Panc1 (cell line): Measurements from ENCODE around the gene AFF3. TPM values are rescaled to one million over a fixed set of nuclear protein-coding genes. Genes with fewer than 3 reads are reported as not detected.

ENCODE experiments used
- ATAC-seq: fragments of 200-7000 bp; cut with Tn5 transposase; 2 replicates; pipeline ENCODE4 v1.9.1; 2020; ENCODE audit warnings: mild to moderate bottlenecking, moderate library complexity
- BruUV-seq: library from RNA; stranded (reverse); fragments of 400-500 nt; replicated peaks from 2 replicates; lab custom pipeline; 2021; lab: Mats Ljungman, UMichigan
- CTCF ChIA-PET: fragments of 300-600 bp; sonication (Branson Sonifier 250); formaldehyde crosslinking; loops from one replicate; lab custom pipeline; 2022; ENCODE audit warnings: antibody characterized with exemption; lab: Charles Lee
- POLR2A ChIA-PET: fragments of 300-600 bp; sonication (Branson Sonifier 250); formaldehyde crosslinking; loops from one replicate; lab custom pipeline; 2022; ENCODE audit warnings: antibody characterized with exemption; lab: Charles Lee
- DNase-seq: peaks from one replicate; pipeline ENCODE4 v3.0.0-alpha.2; 2010; ENCODE audit warnings: low read depth, low spot score
- H3K27ac ChIP-seq: 2 replicates; pipeline ENCODE4 v1.5.1; 2011; ENCODE audit warnings: mild to moderate bottlenecking, low read length, inconsistent platforms
- H3K27me3 ChIP-seq: fragments of 200-500 bp; sonication (Bioruptor generic); 2 replicates; pipeline ENCODE4 v1.6.0; 2014; ENCODE audit warnings: low read length, inconsistent platforms; ENCODE audit not compliant: control insufficient read depth, insufficient read depth
- H3K36me3 ChIP-seq: fragments of 200-500 bp; sonication (Bioruptor generic); 2 replicates; pipeline ENCODE4 v1.5.1; 2014; ENCODE audit warnings: inconsistent platforms, mild to moderate bottlenecking, low read length, moderate library complexity; ENCODE audit not compliant: control insufficient read depth, insufficient read depth
- H3K4me1 ChIP-seq: 2 replicates; pipeline ENCODE4 v1.5.1; 2011; ENCODE audit warnings: inconsistent platforms, mild to moderate bottlenecking, low read length, moderate library complexity; ENCODE audit not compliant: control insufficient read depth, insufficient read depth
- H3K4me3 ChIP-seq, 2 experiments: 2 replicates each; pipeline ENCODE4 v1.5.1; 2011 to 2012; ENCODE audit warnings: low read depth in 2 of 2, low read length in 2 of 2, mild to moderate bottlenecking in 2 of 2, inconsistent platforms in 1 of 2, moderate library complexity in 1 of 2
- H3K9me3 ChIP-seq: fragments of 200-500 bp; sonication (Bioruptor generic); 2 replicates; pipeline ENCODE4 v1.5.1; 2014; ENCODE audit warnings: low read depth, mild to moderate bottlenecking, inconsistent platforms, low read length, moderate library complexity; ENCODE audit not compliant: control insufficient read depth, insufficient read depth
- POLR2AphosphoS5 ChIP-seq: IDR thresholded peaks from 2 replicates; pipeline ENCODE4 v1.6.1; 2012; ENCODE audit warnings: mild to moderate bottlenecking, low read depth, low read length, moderate library complexity
- SIN3A ChIP-seq: IDR thresholded peaks from 2 replicates; pipeline ENCODE4 v1.6.1; 2012; ENCODE audit warnings: low read depth, mild to moderate bottlenecking, low read length, moderate library complexity, borderline replicate concordance; ENCODE audit not compliant: insufficient read depth
- TCF7L2 ChIP-seq: IDR thresholded peaks from 2 replicates; pipeline ENCODE4 v1.6.1; 2011; ENCODE audit warnings: mild to moderate bottlenecking, low read depth, low read length, inconsistent platforms
- in situ Hi-C: cut with HindIII; loops from 2 replicates; pipeline ENCODE4 v1.10.0; 2016; ENCODE audit warnings: low sequenced_read_pairs, low pct_unique_long_range_greater_than_20kb
- intact Hi-C: fragments of 100-400 bp; cut with micrococcal nuclease; formaldehyde crosslinking; loops from one replicate; pipeline ENCODE4 v1.10.0; 2022; ENCODE audit not compliant: unreplicated experiment
- total RNA-seq: library from RNA; stranded (reverse); gene quantifications from one replicate; pipeline ENCODE4 v1.2.1, GENCODE V29; 2021; ENCODE audit not compliant: unreplicated experiment
- TF ChIP-seq, protein P1 (sequence below): fragments of 450-650 bp; IDR thresholded peaks from 2 replicates; pipeline ENCODE4 v1.5.1; 2017; ENCODE audit warnings: mild to moderate bottlenecking
- TF ChIP-seq, protein P2 (sequence below), 2 experiments: IDR thresholded peaks; 2 replicates each; pipeline ENCODE4 v1.6.1; 2011 to 2012; ENCODE audit warnings: low read depth in 2 of 2, control low read depth in 1 of 2, low read length in 1 of 2, mild to moderate bottlenecking in 1 of 2, moderate library complexity in 1 of 2; ENCODE audit not compliant: insufficient read depth in 1 of 2

The AFF3 gene
- total RNA-seq, 1 experiment from 2014 or later: 2.2 TPM

DNA sequence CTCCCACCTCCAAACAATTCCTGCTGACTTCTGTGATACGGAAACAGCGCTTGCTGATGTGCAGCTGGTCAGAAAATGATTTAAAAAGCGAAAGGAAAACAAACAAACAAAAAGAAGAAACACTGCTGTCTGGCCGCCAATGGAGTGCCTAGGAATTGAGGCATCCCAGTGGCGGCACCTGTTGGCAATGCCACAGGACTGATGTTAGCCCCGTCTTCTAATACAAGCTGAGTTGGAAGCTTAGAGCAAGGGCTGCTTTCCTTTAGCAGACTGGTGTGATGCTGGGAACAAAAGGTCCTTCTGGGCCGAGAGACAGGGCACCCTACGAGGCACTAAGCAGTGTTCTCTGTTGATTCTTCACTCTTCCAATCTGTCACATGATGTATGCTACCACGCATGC, 489.0 kb downstream of the AFF3 start:
- Histone ChIP-seq H3K4me3 (no peak overlapping the region), H3K27me3 (no peaks in the 10 kb centered on the region; the same call in 1 of the 2 replicates), H3K27ac (no peak overlapping the region), H3K4me1 (no peaks in the 10 kb centered on the region), H3K9me3 (no peaks in the 10 kb centered on the region), H3K36me3 (no peaks in the 10 kb centered on the region)
- POLR2A ChIA-PET: interaction anchor here (0.7 kb wide), 1 partner anchor 244 kb away, joined by 8 read pairs; no protein-coding TSS in a partner anchor
- CTCF ChIA-PET: no interaction called here
- intact Hi-C loops: no loop called here
- in situ Hi-C loops: no loop called here
- TF ChIP-seq, protein P1, sequence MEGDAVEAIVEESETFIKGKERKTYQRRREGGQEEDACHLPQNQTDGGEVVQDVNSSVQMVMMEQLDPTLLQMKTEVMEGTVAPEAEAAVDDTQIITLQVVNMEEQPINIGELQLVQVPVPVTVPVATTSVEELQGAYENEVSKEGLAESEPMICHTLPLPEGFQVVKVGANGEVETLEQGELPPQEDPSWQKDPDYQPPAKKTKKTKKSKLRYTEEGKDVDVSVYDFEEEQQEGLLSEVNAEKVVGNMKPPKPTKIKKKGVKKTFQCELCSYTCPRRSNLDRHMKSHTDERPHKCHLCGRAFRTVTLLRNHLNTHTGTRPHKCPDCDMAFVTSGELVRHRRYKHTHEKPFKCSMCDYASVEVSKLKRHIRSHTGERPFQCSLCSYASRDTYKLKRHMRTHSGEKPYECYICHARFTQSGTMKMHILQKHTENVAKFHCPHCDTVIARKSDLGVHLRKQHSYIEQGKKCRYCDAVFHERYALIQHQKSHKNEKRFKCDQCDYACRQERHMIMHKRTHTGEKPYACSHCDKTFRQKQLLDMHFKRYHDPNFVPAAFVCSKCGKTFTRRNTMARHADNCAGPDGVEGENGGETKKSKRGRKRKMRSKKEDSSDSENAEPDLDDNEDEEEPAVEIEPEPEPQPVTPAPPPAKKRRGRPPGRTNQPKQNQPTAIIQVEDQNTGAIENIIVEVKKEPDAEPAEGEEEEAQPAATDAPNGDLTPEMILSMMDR: peak; percentile 15; the same call in 1 of the 2 replicates
- TF ChIP-seq SIN3A: no peak
- no TSS peak for BruUV-seq
- no peak for ATAC-seq
- DNase-seq: no peak

DNA sequence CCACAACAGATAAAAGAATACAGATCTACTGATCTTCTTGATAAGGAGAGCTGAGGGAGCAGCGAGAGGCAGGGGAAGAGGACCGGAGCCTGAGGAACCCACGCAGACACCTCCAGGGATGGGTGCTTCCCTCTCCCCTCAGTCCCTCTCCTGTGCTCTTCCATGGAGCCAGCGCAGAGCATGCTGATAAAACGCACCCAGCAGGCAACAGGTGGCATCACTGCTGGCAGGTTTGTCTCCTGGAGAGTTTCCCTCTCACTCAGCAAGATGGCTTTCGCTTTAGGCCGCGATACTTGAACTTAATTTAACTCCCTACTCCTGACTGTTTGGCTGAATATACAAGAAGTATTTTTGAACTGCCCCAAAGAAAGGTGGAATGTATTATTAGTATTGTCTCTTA, 489.5 kb downstream of the AFF3 start:
- Histone ChIP-seq H3K27ac (no peak overlapping the region), H3K9me3 (no peaks in the 10 kb centered on the region), H3K27me3 (peaks cover under 1% of the 10 kb centered on the region; the same call in 1 of the 2 replicates), H3K4me1 (no peaks in the 10 kb centered on the region), H3K36me3 (no peaks in the 10 kb centered on the region), H3K4me3 (no peak overlapping the region)
- TF ChIP-seq, protein P2, sequence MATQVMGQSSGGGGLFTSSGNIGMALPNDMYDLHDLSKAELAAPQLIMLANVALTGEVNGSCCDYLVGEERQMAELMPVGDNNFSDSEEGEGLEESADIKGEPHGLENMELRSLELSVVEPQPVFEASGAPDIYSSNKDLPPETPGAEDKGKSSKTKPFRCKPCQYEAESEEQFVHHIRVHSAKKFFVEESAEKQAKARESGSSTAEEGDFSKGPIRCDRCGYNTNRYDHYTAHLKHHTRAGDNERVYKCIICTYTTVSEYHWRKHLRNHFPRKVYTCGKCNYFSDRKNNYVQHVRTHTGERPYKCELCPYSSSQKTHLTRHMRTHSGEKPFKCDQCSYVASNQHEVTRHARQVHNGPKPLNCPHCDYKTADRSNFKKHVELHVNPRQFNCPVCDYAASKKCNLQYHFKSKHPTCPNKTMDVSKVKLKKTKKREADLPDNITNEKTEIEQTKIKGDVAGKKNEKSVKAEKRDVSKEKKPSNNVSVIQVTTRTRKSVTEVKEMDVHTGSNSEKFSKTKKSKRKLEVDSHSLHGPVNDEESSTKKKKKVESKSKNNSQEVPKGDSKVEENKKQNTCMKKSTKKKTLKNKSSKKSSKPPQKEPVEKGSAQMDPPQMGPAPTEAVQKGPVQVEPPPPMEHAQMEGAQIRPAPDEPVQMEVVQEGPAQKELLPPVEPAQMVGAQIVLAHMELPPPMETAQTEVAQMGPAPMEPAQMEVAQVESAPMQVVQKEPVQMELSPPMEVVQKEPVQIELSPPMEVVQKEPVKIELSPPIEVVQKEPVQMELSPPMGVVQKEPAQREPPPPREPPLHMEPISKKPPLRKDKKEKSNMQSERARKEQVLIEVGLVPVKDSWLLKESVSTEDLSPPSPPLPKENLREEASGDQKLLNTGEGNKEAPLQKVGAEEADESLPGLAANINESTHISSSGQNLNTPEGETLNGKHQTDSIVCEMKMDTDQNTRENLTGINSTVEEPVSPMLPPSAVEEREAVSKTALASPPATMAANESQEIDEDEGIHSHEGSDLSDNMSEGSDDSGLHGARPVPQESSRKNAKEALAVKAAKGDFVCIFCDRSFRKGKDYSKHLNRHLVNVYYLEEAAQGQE (IDR thresholded peaks at IDR 0.05; ENCODE audit: insufficient read depth in 1 of 2, low read depth in 2 of 2, low read length in 1 of 2): no peak
- DNase-seq (no peak), ATAC-seq (no peak)
- no TSS peak for BruUV-seq
- intact Hi-C loops: no loop called here
- CTCF ChIA-PET: interaction anchor here (0.6 kb wide), 1 partner anchor 94 kb away, joined by 3 read pairs; no protein-coding TSS in a partner anchor
- POLR2A ChIA-PET: no interaction called here
- in situ Hi-C loops: no loop called here

DNA sequence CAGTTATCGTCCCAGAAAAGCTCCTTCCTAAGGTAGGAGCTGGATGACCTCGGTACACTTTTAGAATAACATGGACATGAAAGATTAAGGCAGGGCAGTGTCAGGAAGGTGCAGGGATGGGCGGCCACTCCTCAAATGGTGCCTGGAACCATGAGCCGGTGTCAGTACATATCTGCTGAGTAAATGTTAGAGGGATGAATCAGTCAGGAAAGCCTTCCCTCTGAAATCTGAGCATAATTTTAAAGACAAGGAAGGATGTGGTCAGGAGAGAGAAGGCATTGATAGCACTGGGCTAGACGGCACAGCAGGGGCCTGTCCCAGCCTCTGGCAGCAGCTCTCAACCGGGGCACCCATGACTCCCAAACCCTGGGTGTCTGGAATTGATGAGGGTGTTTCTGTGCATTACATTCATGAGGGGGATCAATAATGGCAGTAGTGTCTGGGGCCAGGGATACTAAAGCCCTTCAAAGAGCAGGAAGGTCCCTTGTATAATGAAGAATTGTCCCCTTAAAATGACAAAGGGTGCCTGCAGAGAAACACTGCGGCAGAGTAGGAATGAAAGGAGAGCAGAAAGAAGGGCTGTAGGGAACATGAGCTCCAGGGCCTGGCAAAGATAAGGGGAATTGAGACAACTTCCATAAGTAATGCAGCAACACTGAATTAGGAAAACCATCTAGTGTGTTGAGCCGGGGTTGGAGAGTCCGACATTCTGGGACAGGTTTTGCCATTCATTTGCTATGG, 490.3 kb downstream of the AFF3 start:
- H3K27me3 ChIP-seq: peaks cover 3% of the 10 kb centered on the region; the same call in 1 of the 2 replicates
- DNase-seq (no peak), ATAC-seq (no peak)
- TF ChIP-seq, protein P2 (IDR thresholded peaks at IDR 0.05; ENCODE audit: insufficient read depth in 1 of 2, low read depth in 2 of 2, low read length in 1 of 2): no peak
- TF ChIP-seq, protein P1: no peak
- TF ChIP-seq POLR2AphosphoS5 (no peak), SIN3A (no peak), TCF7L2 (no peak)
- no peaks in the 10 kb centered on the region for H3K9me3 ChIP-seq
- ChIA-PET POLR2A (no interaction called here), CTCF (interaction anchor here (0.6 kb wide), 2 partner anchors 93 to 140 kb away, joined by 3 read pairs; no protein-coding TSS in a partner anchor)
- no peak overlapping the region for H3K4me3 ChIP-seq
- intact Hi-C loops: no loop called here
- BruUV-seq: no TSS peak
- no peaks in the 10 kb centered on the region for H3K36me3 ChIP-seq
- no peak overlapping the region for H3K27ac ChIP-seq
- in situ Hi-C loops: no loop called here
- H3K4me1 ChIP-seq: no peaks in the 10 kb centered on the region
